Activated CD4-positive, alpha-beta T cell treated with anti-CD3 and anti-CD28 coated beads for 48 hours (primary cell): Measurements from ENCODE around the gene REST.
"Not testable (repeated sequence)": the region's sequence is repeated elsewhere in the genome, so short reads cannot be mapped to it uniquely, and the experiment has no call there.

Source experiments
- DNase-seq: peaks from one replicate; pipeline ENCODE4 v3.0.0-alpha.2; 2020

REST gene

GRCh38 chr4:56907489-56908205 lies at the start of gene REST:
TSS of gene REST (plus strand) at chr4:56907900. CDS start at chr4:56910639, 2,739 bp downstream.
- DNase-seq, result peak; percentile 85

GRCh38 chr4:56859841-56860240 lies 47.9 kb upstream of the REST start:
- no peak for DNase-seq

- DNase-seq, result no peak
Measured at GRCh38 chr4:56860781-56861180, 46.9 kb upstream of the REST start.

- DNase-seq, result no peak
Measured at GRCh38 chr4:56861360-56861759, 46.3 kb upstream of the REST start.

GRCh38 chr4:56863441-56864139 lies 44.1 kb upstream of the REST start:
- DNase-seq, result peak; percentile 9

- DNase-seq, result no peak
Measured at GRCh38 chr4:56870946-56871345, 36.8 kb upstream of the REST start.

GRCh38 chr4:56871371-56871866 lies 36.3 kb upstream of the REST start:
- DNase-seq, result no peak

GRCh38 chr4:56874166-56874565 lies 33.5 kb upstream of the REST start:
- no peak for DNase-seq

- no peak for DNase-seq
Measured at GRCh38 chr4:56874923-56875322, 32.8 kb upstream of the REST start.

- DNase-seq, result no peak
Measured at GRCh38 chr4:56876264-56876663, 31.4 kb upstream of the REST start.

GRCh38 chr4:56879996-56880395 lies 27.7 kb upstream of the REST start:
- DNase-seq, result no peak

- no peak for DNase-seq
Measured at GRCh38 chr4:56880572-56880971, 27.1 kb upstream of the REST start.

- not testable (repeated sequence) for DNase-seq
Measured at GRCh38 chr4:56884511-56884910, 23.2 kb upstream of the REST start.

- DNase-seq, result no peak
Measured at GRCh38 chr4:56892691-56893090, 15.0 kb upstream of the REST start.

- not testable (repeated sequence) for DNase-seq
Measured at GRCh38 chr4:56897842-56898241, 9.9 kb upstream of the REST start.

- DNase-seq, result not testable (repeated sequence)
Measured at GRCh38 chr4:56900186-56900585, 7.5 kb upstream of the REST start.

- no peak for DNase-seq
Measured at GRCh38 chr4:56902703-56903102, 5.0 kb upstream of the REST start.

GRCh38 chr4:56905796-56906195 lies 1.9 kb upstream of the REST start:
- DNase-seq, result no peak

- peak; percentile 34 for DNase-seq
Measured at GRCh38 chr4:56906489-56907393, 959 bp upstream of the REST start.

GRCh38 chr4:56908206-56909085 lies 746 bp downstream of the REST start:
- DNase-seq, result peak; percentile 72

- DNase-seq, result peak; percentile 70
Measured at GRCh38 chr4:56909086-56909894, 1.6 kb downstream of the REST start.
